Ascending aorta (tissue), 2 donors: ENCODE measurements around the gene MAB21L4. TPM values are rescaled to one million over a fixed set of nuclear protein-coding genes. Genes with fewer than 3 reads are reported as not detected.

Experiments
- DNase-seq, 2 donors: peaks; one replicate each; pipeline ENCODE4 v3.0.0-alpha.2; 2019; ENCODE audit warnings: low spot score in 2 of 2
- H3K27ac ChIP-seq, 2 donors: fragments of 200-600 bp; sonication (generic); one replicate each; pipeline ENCODE4 v1.5.1; 2016 to 2017; ENCODE audit warnings: mild to moderate bottlenecking in 1 of 2
- H3K27me3 ChIP-seq: fragments of 200-600 bp; sonication (generic); one replicate; pipeline ENCODE4 v1.5.1; 2017
- H3K36me3 ChIP-seq, 2 donors: fragments of 200-600 bp; sonication (generic); one replicate each; pipeline ENCODE4 v1.5.1; 2016
- H3K4me1 ChIP-seq, 2 donors: fragments of 200-600 bp; sonication (generic); one replicate each; pipeline ENCODE4 v1.5.1; 2016 to 2017; ENCODE audit warnings: mild to moderate bottlenecking in 1 of 2
- H3K4me3 ChIP-seq, 2 donors: fragments of 200-600 bp; sonication (generic); one replicate each; pipeline ENCODE4 v1.5.1; 2016 to 2017; ENCODE audit warnings: mild to moderate bottlenecking in 1 of 2
- H3K9me3 ChIP-seq, 2 donors: fragments of 200-600 bp; sonication (generic); one replicate each; pipeline ENCODE4 v1.5.1; 2016
- CTCF ChIP-seq, 3 experiments: fragments of 200-600 bp in 2 of 3; fragments of 450-650 bp in 1 of 3; sonication (generic) in 2 of 3; IDR thresholded peaks; one replicate each; pipeline ENCODE4 v1.5.1; 2016 to 2019; ENCODE audit warnings: antibody characterized with exemption in 3 of 3, mild to moderate bottlenecking in 1 of 3, moderate library complexity in 1 of 3
- intact Hi-C: fragments of 100-400 bp; cut with DNase I; formaldehyde crosslinking; loops from one replicate; pipeline ENCODE4 v1.15.1; 2023
- total RNA-seq: library from RNA; depleted of rRNA; stranded (reverse); fragments of >200 nt; gene quantifications from one replicate; pipeline ENCODE4 v1.1.0, GENCODE V29; 2016

The MAB21L4 gene
- not detected for total RNA-seq

- DNase-seq, result no peak
- Histone ChIP-seq H3K27me3 (no peaks in the 10 kb centered on the region), H3K27ac (no peak within 1 kb of the TSS), H3K36me3 (no peaks in the 10 kb centered on the region), H3K9me3 (no peaks in the 10 kb centered on the region), H3K4me1 (no peaks in the 10 kb centered on the region), H3K4me3 (no peak within 1 kb of the TSS)
- no peak for TF ChIP-seq CTCF (IDR thresholded peaks at IDR 0.05)
- intact Hi-C loops, result no loop called here
Observed at GRCh38 chr2:240895656-240896388, at the start of gene MAB21L4. MAB21L4 (minus strand) TSS chr2:240896156; CDS start chr2:240895997, 159 bp downstream.

DNA sequence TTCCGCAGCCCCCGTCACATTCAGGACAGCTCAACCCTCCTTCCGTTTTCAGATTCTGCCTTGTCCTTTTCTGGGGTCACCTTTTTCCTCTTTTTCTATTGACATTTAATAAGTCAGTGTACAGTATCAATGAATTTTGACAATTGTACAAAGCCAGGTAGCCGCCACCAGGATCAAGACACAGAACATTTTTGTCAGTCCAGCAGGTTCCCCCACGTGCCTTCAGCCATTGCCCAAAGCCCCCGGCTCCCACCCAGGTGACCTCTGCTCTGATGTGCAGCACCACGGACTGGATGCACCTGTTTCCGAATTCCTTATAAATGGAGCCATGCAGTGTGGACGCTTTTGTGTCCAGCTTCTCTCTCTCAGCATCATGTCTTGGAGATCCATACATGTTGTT is 40.1 kb upstream of the MAB21L4 start:
- no peak for TF ChIP-seq CTCF (IDR thresholded peaks at IDR 0.05)
- Histone ChIP-seq H3K4me3 (no peak overlapping the region), H3K4me1 (no peaks in the 10 kb centered on the region), H3K27me3 (no peaks in the 10 kb centered on the region), H3K36me3 (no peaks in the 10 kb centered on the region), H3K27ac (no peak overlapping the region), H3K9me3 (peaks cover 0 to 21% of the 10 kb centered on the region in 2 donors)
- intact Hi-C loops, result no loop called here
- DNase-seq, result no peak

DNA sequence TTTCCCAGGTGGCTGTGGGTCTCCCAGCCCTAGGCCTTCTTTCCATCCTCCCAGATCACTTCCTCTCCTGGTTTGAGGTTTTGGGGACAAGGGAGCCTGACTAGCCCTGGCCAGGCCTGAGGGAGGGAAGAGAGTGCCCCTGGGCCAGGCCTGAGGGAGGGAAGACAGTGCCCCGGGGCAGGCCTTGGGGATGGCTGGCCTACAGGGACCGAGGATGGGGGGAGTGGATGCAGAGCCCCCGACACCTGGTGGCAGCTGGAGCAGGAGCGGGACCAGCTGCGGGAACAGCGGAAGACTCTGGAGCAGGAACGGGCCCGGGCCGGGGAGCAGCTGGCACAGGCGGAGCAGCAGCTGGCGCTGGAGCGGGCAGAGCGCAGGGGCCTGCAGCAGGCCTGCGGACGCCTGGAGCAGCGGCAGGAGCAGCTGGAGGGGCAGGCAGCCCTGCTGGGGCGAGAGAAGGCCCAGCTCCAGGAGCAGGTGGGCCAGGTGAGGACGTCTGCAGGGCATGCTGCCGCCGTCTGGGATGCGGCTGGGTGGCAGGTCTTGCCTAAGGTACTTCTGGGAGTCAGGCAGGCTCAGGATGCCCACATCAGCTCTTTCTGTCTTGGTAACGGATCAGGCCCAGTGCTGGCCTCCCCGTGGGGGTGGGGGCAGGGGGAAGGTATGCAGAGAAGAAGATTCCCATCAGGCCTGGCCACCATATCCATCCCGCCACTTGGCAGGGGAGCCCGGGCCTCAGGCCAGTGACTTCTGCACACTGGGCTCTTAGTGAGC is 39.3 kb upstream of the MAB21L4 start:
- no peaks in the 10 kb centered on the region for H3K27me3 ChIP-seq
- no peak overlapping the region for H3K4me3 ChIP-seq
- peak in 1 of 2 donors; percentile 52 for DNase-seq
- intact Hi-C loops, result no loop called here
- H3K9me3 ChIP-seq, result peaks cover 0 to 21% of the 10 kb centered on the region in 2 donors
- H3K4me1 ChIP-seq, result no peaks in the 10 kb centered on the region
- H3K27ac ChIP-seq, result no peak overlapping the region
- no peaks in the 10 kb centered on the region for H3K36me3 ChIP-seq
- TF ChIP-seq CTCF (IDR thresholded peaks at IDR 0.05), result no peak

- intact Hi-C loops, result no loop called here
- DNase-seq, result no peak
- TF ChIP-seq CTCF (IDR thresholded peaks at IDR 0.05), result no peak
- Histone ChIP-seq H3K9me3 (peaks cover 0 to 21% of the 10 kb centered on the region in 2 donors), H3K4me1 (no peaks in the 10 kb centered on the region), H3K36me3 (no peaks in the 10 kb centered on the region), H3K27ac (no peak overlapping the region), H3K4me3 (no peak overlapping the region), H3K27me3 (no peaks in the 10 kb centered on the region)
Observed at GRCh38 chr2:240934701-240935102, 38.7 kb upstream of the MAB21L4 start.

GRCh38 chr2:240933966-240934700 is 38.2 kb upstream of the MAB21L4 start:
- Histone ChIP-seq H3K4me1 (no peaks in the 10 kb centered on the region), H3K4me3 (no peak overlapping the region), H3K27me3 (no peaks in the 10 kb centered on the region), H3K36me3 (no peaks in the 10 kb centered on the region), H3K9me3 (peaks cover 0 to 21% of the 10 kb centered on the region in 2 donors), H3K27ac (no peak overlapping the region)
- TF ChIP-seq CTCF (IDR thresholded peaks at IDR 0.05), result no peak
- no peak for DNase-seq
- intact Hi-C loops, result no loop called here
